ENCODE data around the gene POLK.
"Not testable (repeated sequence)": the region's sequence is repeated elsewhere in the genome, so short reads cannot be mapped to it uniquely, and the experiment has no call there.

Gene POLK

DNA sequence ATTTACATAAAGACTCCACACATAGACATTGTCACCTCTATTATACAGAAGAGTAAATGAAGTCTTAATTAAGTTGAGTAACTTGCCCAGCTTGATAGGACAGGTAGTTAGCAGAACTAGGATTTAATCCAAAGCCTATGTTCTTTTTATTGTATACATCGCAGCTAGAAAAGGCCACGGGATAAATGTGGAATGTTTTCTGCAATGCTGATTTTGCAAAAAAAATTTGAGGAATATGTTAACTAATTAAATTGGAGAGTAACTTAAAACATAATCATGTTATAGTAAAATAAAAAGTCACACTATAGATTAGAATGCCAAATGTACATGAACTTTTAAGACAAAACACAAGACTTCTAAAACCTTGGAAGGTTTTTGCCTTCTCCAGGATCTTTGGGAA, 41.1 kb downstream of the POLK start:
- no peak for DNase-seq
- in situ Hi-C loops (cut with HindIII; ENCODE audit: low pct_ligation_motif_present, low sequenced_read_pairs): no loop called here
- Histone ChIP-seq H3K36me3 (replicated peaks) (peaks cover 12% of the 10 kb centered on the region), H3K27ac (no peak overlapping the region), H3K4me3 (ENCODE audit: low read depth, low read length) (no peak overlapping the region), H3K27me3 (replicated peaks) (no peaks in the 10 kb centered on the region)
- TF ChIP-seq, protein P1, sequence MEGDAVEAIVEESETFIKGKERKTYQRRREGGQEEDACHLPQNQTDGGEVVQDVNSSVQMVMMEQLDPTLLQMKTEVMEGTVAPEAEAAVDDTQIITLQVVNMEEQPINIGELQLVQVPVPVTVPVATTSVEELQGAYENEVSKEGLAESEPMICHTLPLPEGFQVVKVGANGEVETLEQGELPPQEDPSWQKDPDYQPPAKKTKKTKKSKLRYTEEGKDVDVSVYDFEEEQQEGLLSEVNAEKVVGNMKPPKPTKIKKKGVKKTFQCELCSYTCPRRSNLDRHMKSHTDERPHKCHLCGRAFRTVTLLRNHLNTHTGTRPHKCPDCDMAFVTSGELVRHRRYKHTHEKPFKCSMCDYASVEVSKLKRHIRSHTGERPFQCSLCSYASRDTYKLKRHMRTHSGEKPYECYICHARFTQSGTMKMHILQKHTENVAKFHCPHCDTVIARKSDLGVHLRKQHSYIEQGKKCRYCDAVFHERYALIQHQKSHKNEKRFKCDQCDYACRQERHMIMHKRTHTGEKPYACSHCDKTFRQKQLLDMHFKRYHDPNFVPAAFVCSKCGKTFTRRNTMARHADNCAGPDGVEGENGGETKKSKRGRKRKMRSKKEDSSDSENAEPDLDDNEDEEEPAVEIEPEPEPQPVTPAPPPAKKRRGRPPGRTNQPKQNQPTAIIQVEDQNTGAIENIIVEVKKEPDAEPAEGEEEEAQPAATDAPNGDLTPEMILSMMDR (IDR thresholded peaks at IDR 0.05; ENCODE audit: low read depth, low read length, missing control alignments): no peak

DNA sequence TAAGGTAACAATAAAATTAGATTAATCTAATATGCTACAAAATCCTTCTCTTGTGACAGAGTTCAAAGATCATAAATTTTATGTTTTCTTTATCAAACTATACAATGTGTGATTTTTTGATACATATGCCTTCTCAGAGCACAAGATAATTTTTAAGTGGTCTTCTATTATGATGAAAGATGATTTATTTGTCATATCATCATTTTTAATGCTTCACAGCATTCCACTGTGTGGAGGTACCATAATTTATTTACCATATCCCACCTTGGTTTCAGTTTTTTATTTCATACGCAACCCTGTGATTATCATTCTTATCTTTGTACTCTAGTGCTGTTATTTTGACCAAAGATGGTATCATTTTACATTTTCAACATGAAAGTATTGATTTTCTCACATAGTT, 41.7 kb downstream of the POLK start:
- H3K27ac ChIP-seq: no peak overlapping the region
- TF ChIP-seq, protein P1 (IDR thresholded peaks at IDR 0.05; ENCODE audit: low read depth, low read length, missing control alignments): no peak
- H3K27me3 ChIP-seq (replicated peaks): no peaks in the 10 kb centered on the region
- peaks cover 12% of the 10 kb centered on the region for H3K36me3 ChIP-seq (replicated peaks)
- DNase-seq: no peak
- no peak overlapping the region for H3K4me3 ChIP-seq (ENCODE audit: low read depth, low read length)
- in situ Hi-C loops (cut with HindIII; ENCODE audit: low pct_ligation_motif_present, low sequenced_read_pairs): no loop called here

DNA sequence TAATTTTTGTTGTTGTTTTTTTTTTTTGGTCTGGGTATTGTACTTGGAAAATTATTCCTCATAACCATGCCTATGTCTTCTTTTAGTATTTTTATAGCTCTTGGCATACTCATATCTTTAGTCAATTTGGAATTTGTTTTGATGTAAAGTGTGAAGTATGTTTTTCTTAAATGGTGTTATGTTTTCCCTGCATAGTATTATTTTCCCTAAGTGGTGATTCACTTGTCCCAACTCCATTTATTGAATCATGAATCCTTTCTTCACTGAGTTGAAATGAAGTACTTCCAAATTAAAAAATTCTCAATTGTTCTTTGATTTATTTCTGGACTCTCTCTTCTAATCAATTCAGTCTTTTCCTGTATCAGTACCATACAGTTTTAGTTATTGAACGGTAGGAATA, 46.5 kb downstream of the POLK start:
- no peak for DNase-seq
- no peak overlapping the region for H3K4me3 ChIP-seq (ENCODE audit: low read depth, low read length)

DNA sequence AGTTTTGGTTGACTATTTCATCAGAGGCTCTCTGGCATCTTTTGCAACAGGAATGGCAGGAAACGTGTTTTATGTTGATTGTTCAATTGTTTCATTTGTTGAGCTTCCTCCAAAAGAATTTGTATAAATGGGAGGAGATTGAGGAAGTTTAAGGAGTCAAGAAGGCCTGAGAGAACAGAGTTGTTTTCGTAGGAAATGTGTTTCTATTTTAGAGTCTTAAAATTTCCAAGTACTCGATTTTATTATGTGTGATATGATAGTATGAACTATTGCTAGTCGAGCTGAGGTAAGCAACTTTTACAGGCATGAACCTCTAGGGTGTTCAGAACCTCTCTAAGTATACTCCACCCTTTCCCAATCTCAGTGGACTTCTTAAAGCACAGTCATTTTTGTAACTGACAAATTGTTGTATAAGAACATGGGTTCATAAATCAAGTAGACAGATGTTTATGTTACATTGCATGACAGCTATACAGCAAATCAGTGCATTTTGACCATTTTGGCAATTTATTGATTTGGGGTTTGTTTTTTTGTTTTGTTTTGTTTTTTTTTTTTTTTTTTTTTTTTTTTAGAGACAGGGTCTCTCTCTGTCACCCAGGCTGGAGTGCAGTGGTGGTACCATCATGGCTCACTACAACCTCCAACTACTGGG, 47.4 kb downstream of the POLK start:
- no peak overlapping the region for H3K4me3 ChIP-seq (ENCODE audit: low read depth, low read length)
- TF ChIP-seq, protein P1 (IDR thresholded peaks at IDR 0.05; ENCODE audit: low read depth, low read length, missing control alignments): no peak
- in situ Hi-C loops (cut with HindIII; ENCODE audit: low pct_ligation_motif_present, low sequenced_read_pairs): no loop called here
- no peaks in the 10 kb centered on the region for H3K36me3 ChIP-seq (replicated peaks)
- no peak overlapping the region for H3K27ac ChIP-seq
- DNase-seq: no peak
- no peaks in the 10 kb centered on the region for H3K27me3 ChIP-seq (replicated peaks)

More for the DNA sequence above, 46.5 kb downstream of the POLK start:
- in situ Hi-C loops (cut with HindIII; ENCODE audit: low pct_ligation_motif_present, low sequenced_read_pairs): no loop called here
- Histone ChIP-seq H3K27ac (no peak overlapping the region), H3K36me3 (replicated peaks) (peaks cover 3% of the 10 kb centered on the region), H3K27me3 (replicated peaks) (no peaks in the 10 kb centered on the region)
- TF ChIP-seq, protein P1 (IDR thresholded peaks at IDR 0.05; ENCODE audit: low read depth, low read length, missing control alignments): no peak

DNA sequence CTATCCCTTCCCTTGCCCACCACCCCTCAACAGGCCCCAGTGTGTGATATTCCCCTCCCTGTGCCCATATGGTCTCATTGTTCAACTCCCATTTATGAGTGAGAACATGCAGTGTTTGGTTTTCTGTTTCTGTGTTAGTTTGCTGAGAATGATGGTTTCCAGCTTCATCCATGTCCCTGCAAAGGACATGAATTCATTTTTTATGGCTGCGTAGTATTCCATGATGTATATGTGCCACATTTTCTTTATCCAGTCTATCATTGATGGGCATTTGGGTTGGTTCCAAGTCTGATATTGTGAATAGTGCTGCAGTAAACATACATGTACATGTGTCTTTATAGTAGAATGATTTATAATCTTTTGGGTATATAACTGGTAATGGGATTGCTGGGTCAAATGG, 49.0 kb downstream of the POLK start:
- H3K4me3 ChIP-seq (ENCODE audit: low read depth, low read length); DNase-seq; H3K27ac ChIP-seq; H3K36me3 ChIP-seq (replicated peaks); in situ Hi-C loops (cut with HindIII; ENCODE audit: low pct_ligation_motif_present, low sequenced_read_pairs); H3K27me3 ChIP-seq (replicated peaks): not testable (repeated sequence)

DNA sequence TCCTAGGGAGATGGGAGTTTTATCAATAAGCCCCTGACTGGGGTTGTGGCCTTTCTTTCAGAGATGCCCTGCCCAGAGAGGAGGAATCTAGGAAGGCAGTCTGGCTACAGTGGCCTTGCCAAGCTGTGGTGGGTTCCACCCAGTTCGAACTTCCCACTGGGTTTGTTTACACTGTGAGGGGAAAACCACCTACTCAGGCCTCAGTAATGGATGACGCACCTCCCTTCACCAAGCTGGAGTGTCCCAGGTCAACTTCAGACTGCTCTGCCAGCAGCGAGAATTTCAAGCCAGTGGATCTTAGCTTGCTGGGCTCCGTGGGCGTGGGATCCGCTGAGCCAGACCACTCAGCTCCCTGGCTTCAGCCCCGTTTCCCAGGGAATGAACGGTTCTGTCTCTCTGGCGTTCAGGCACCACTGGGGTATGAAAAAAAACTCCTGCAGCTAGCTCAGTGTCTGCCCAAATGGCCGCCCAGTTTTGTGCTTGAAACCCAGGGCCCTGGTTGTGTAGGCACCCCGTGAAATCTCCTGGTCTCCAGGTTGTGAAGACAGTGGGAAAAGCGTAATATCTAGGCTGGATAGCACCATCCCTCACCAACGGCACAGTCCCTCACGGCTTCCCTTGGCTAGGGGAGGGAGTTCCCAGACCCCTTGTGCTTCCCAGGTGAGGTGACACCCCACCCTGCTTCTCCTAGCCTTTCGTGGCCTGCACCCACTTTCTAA, 54.5 kb downstream of the POLK start:
- DNase-seq: peak; percentile 97
- H3K36me3 ChIP-seq (replicated peaks); in situ Hi-C loops (cut with HindIII; ENCODE audit: low pct_ligation_motif_present, low sequenced_read_pairs); H3K27me3 ChIP-seq (replicated peaks): not testable (repeated sequence)
- Histone ChIP-seq H3K27ac (peak overlapping the region; percentile 98), H3K4me3 (ENCODE audit: low read depth, low read length) (peak overlapping the region; percentile 22)
